ENCODE results near the gene CFHR2.

GRCh38 chr1:196902344-196902743 is 41.2 kb upstream of the CFHR2 start:
- TF ChIP-seq POLR2A (IDR thresholded peaks at IDR 0.05) (no peak), CTCF (IDR thresholded peaks at IDR 0.05) (no peak)
